ENCODE measurements around the gene GGA2.

- TF ChIP-seq CTCF (IDR thresholded peaks at IDR 0.05): no peak
- no peak for TF ChIP-seq POLR2AphosphoS5 (IDR thresholded peaks at IDR 0.05)
- no peak for TF ChIP-seq POLR2A (IDR thresholded peaks at IDR 0.05)
These were observed 1.9 kb upstream of the GGA2 start for GRCh38 chr16:23512168-23512695.
